Right kidney (tissue), 1 donor: ENCODE data around the gene NDC80.
"Not testable (repeated sequence)": the region's sequence is repeated elsewhere in the genome, so short reads cannot be mapped to it uniquely, and the experiment has no call there.

ENCODE experiments used
- DNase-seq: peaks from one replicate; pipeline ENCODE4 v3.0.0-alpha.2; 2016

NDC80 gene

DNA sequence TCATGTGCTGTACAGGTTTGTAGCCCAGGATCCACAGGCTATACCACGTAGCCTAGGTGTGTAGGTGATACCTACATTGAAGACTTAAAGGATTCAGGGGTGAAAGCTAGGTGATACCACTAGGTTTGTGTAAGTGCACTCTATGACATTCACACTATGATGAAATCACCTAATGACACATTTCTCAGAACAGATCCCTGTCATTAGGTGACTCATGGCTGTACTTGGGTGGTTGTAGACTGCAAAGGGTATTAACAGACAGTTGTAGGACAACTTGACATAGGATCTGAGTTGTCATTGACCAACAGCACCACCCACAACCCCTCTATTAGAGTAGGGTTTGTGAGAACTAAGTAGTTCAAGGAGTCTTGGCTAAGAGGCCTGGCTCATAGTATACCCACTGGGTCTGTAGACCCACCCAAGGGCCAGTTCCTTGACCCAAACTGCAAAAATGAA is 56.5 kb downstream of the NDC80 start:
- no peak for DNase-seq

GRCh38 chr18:2629003-2629402 is 57.6 kb downstream of the NDC80 start:
- DNase-seq = no peak

DNA sequence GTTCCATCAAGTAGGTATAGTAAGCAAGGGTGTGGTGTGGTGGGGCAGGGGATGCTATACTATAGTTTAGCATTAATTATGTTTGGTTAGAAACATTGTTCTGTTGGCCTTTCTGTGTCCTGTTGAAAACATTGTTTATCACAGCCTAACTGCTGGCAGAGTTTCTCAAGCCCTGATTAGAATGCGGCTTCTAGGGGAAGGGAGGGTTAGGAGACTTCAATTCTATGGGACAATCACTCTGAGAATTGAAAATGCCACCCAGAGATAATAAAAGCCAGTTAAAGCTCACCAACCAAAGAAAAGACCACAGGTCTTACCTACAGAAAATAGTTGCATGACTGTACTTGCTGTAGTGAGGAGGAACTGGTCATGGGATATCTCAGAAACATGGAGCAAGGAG is 64.2 kb downstream of the NDC80 start:
- DNase-seq = no peak

GRCh38 chr18:2636126-2636631 is 64.8 kb downstream of the NDC80 start:
- no peak for DNase-seq

DNA sequence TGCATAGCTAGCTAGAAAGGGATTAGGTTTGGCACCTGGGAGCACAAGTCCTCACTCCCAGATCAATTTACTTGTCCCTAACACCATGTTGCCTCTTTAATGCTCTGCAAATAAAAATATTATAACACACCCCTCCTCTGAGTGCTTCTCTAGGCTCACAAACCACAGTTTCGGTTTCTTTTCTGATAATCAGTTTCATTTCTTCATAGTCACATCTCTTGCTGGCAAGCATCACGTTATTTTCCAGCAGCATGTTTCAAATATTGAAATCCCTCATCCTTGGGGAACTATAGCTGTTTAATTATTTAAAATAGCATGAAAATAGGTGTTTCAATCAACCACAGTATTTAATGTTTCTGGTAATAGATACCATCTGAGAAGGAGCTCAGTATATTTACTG is 70.3 kb downstream of the NDC80 start:
- DNase-seq = no peak

DNA sequence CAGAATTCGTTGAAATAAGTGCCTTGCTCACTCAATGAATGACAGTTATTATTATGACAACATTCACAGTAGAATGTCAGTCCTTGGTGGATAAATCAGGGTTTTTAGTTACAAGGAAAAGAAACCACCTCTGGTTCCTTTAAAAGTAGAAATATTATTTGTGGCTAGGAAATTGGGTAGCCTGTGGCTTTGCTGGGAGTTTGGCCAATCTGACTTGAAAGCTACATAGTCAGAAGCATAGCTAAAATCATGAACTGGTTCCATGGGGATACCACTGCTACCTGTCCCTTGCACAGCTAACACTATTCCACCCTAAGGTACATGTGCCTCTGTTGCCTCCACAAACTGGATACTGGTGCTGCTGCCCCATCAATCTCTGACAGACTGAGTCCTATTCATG is 71.4 kb downstream of the NDC80 start:
- no peak for DNase-seq

- DNase-seq = no peak
Measured at GRCh38 chr18:2644535-2644934, 73.2 kb downstream of the NDC80 start.

- DNase-seq = no peak
Measured at GRCh38 chr18:2651981-2652380, 80.6 kb downstream of the NDC80 start.

DNA sequence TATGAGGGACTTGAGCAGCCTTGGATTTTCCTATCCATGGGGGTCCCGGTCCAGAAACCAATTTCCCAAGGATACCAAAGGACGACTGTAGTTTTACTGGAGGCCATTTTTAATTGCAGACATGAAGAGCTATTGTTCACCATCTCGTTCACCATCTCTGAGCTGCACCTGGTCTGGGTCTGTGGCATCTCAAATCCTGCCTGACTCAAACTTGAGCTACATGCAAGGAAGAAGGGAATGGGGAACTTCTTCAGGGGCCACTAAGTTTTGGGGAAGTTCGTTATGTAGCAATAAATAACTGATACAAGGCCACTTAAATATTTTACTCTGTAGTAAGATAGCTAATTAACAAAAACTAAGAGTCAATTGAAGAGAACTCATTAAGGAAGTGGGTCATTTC is 82.1 kb downstream of the NDC80 start:
- no peak for DNase-seq

DNA sequence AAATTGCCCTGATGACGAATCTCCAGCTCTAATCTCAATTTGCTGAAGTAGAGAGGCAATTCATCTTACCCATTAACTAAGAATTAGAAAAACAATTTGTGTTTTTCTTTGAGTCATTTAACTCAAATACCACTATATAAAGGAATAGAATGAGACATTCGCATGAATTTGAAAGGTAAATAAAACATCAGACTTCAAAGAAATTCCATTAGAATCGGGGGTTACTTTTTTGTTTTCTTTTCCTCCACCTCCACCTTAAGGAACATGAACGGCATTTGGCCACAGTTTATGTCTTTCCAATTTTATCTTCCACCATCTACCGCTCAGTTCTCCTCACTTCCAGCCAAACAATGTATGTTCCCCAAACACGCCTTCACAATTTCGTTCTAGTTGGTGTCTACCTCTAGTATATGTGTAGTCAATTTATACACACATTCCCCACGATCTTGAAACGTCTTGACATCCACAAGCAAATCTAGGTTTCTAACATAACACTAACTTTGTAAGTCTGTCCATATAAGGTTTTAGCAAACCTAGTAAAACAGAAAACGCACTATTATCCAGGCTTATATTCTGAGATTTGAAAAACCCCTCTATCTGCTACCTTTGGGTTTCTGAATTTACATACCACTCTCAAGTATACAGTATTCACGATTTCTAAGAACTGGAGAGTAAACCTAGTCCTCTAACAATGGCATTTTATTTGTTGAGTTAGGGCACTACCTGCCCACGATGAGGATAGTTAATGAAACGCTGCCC is 83.0 kb downstream of the NDC80 start:
- peak; percentile 11 for DNase-seq

GRCh38 chr18:2654928-2655177 is 83.5 kb downstream of the NDC80 start:
- DNase-seq = no peak

DNA sequence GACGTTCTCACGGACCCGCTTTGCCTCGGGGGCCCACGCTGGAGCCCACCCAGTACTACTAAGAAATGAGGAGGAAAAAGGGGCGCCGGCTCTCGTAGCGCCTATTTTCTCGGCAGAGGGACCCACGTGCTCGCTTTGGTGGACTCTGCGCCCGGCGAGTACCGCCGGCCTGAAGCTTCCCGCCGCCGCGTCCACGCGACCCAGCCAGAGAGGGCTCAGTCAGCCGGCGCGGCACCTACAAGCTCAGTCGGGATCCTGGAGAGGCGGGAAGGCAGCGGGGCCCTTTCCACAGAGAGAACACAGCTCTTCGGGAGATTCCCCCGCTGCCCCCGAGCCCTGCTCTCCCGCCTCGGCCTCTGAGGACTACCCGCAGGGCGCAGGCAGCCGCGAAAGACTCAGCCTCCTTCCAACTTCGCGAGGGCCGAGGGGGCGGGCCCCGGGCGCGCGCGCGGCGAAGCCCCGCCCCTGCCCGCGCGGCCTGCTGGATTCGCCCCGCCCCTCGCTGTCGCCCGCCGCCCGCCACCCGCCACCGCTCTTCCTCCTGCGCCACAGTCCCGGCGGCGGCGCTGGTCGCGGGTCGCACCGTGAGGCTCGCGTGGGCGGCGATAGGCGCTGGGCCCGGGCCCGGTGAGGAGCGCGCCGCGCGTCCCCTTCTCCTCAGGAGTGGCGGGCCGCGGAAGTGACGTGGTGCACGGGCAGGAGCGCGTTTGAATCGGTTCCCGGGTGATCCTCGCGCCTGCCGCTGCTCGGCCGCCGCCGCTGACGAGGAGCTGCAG is 84.0 kb downstream of the NDC80 start, which contains the start of gene SMCHD1:
TSS of gene SMCHD1 (plus strand) at position 549 of the 776 bp plus-strand sequence. CDS start 350 bp downstream, outside the sequence.
- DNase-seq = peak; percentile 99

- DNase-seq = peak; percentile 94
Measured at GRCh38 chr18:2655954-2656236, 84.5 kb downstream of the NDC80 start.

DNA sequence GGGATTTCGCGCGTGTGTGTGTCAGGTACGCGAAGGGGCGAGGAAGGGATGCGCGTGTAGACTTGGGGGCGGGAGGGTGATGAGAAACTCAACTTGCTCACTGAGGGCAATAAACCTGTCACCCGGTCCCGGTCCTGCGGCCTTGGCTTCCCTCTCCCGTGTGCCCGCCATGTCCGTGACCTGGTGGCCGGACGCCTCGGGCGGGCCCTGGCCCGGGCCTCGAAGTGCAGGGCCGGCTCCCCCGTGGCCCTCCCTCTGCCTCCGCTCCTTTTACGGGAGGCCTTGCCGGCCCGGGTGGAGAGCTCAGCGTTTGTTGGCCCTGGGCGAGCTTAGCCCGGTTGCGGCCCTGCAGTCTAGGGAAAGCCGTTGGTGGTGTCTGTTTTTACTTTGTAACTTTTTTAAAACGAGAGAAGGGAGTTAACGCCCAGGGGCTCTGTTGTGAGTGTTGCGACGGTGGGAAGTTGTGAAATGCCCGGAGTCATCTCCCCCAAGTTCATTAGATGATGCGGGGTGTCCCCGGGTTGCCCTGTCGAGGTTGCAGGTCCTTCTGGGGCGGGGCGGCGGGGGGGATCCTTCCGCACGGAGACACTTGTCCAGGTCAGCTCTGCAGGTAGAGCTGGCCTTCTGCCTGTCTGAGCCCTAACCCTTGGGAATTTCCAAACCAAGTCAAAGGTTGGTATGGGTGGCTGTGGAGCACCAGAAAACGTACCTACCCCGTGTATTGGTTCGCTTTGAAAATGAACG is 85.1 kb downstream of the NDC80 start:
- DNase-seq = no peak

GRCh38 chr18:2656981-2657512 is 85.7 kb downstream of the NDC80 start:
- no peak for DNase-seq

DNA sequence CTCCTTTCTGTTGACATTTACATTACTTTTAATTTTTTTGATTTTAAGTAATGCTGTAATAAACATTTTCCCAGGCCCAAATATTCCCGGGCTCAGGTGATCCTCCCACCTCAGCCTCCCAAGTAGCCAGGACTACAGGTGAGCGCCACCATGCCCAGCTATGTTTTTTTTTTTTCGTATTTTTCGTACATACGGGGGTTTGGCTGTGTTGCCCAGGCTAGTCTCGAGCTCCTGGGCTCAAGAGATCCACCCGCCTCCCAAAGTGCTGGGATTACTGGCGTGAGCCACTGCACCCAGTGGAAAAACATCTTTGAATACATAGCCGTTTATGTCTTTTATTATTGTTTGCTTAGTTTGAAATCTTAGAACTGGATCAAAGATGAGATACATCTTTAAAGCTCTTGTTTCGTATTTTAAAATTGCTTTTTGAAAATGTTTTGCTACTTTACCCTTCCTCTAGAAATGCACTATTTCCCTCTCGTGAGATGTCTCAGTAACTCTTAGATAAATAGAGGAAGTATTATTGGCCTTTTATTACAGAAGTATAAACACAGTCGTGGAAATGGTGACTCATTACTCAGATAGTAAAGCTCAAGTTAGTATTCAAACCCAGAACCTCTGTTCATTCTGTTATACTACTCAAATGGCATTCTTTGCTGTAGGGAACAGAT is 86.6 kb downstream of the NDC80 start:
- DNase-seq = no peak

DNA sequence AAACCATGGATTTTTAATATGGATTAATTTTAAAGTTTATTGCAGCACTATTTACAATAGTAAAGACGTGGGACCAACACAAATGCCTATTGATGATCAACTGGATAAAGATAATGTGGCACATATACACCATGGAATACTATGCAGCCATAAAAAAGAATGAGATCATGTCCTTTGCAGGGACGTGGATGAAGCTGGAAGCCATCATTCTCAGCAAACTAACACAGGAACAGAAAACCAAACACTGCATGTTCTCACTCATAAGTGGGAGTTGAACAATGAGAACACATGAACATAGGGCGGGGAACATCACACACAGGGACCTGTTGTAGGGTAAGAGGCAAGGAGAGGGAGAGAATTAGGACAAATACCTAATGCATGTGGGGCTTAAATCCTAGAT is 89.5 kb downstream of the NDC80 start:
- DNase-seq = not testable (repeated sequence)

GRCh38 chr18:2662288-2662687 is 90.9 kb downstream of the NDC80 start:
- not testable (repeated sequence) for DNase-seq

- DNase-seq = no peak
Measured at GRCh38 chr18:2662990-2663389, 91.6 kb downstream of the NDC80 start.
